Middle frontal gyrus (tissue), 1 donor: ENCODE data around the gene PXK.
"Not testable (repeated sequence)": the region's sequence is repeated elsewhere in the genome, so short reads cannot be mapped to it uniquely, and the experiment has no call there.

Experiments
- DNase-seq: peaks from one replicate; pipeline ENCODE4 v3.0.0-alpha.2; 2015; ENCODE audit warnings: low spot score; ENCODE audit errors: extremely low spot score

Gene PXK

GRCh38 chr3:58417075-58417474 is 84.4 kb downstream of the PXK start:
- no peak for DNase-seq

GRCh38 chr3:58418227-58418626 is 85.5 kb downstream of the PXK start:
- DNase-seq, result no peak

- DNase-seq, result no peak
Measured at GRCh38 chr3:58419780-58420507, 87.3 kb downstream of the PXK start.

GRCh38 chr3:58421004-58421403 is 88.3 kb downstream of the PXK start:
- DNase-seq, result no peak

- no peak for DNase-seq
Measured at GRCh38 chr3:58422756-58423325, 90.1 kb downstream of the PXK start.

- DNase-seq, result no peak
Measured at GRCh38 chr3:58424613-58425012, 91.9 kb downstream of the PXK start.

GRCh38 chr3:58425782-58426181 is 93.1 kb downstream of the PXK start:
- DNase-seq, result no peak

- DNase-seq, result no peak
Measured at GRCh38 chr3:58427661-58428361, 95.1 kb downstream of the PXK start.

- no peak for DNase-seq
Measured at GRCh38 chr3:58429657-58430056, 97.0 kb downstream of the PXK start.

- no peak for DNase-seq
Measured at GRCh38 chr3:58432905-58433304, 100.2 kb downstream of the PXK start.

GRCh38 chr3:58433400-58434167 is 100.9 kb downstream of the PXK start, which contains the start of gene PDHB:
Gene PDHB, minus strand, starts transcription at chr3:58433832. Its CDS starts 23 bp downstream, at chr3:58433809.
- DNase-seq, result peak; percentile 84

- DNase-seq, result no peak
Measured at GRCh38 chr3:58434168-58434504, 101.4 kb downstream of the PXK start.

GRCh38 chr3:58434511-58434910 is 101.8 kb downstream of the PXK start:
- no peak for DNase-seq

- DNase-seq, result no peak
Measured at GRCh38 chr3:58434990-58435389, 102.3 kb downstream of the PXK start.

- not testable (repeated sequence) for DNase-seq
Measured at GRCh38 chr3:58437276-58437675, 104.6 kb downstream of the PXK start.

GRCh38 chr3:58440996-58441355 is 108.3 kb downstream of the PXK start:
- not testable (repeated sequence) for DNase-seq

- DNase-seq, result no peak
Measured at GRCh38 chr3:58441514-58442450, 109.1 kb downstream of the PXK start.

- no peak for DNase-seq
Measured at GRCh38 chr3:58452176-58452575, 119.5 kb downstream of the PXK start.

- DNase-seq, result no peak
Measured at GRCh38 chr3:58459160-58459559, 126.5 kb downstream of the PXK start.

GRCh38 chr3:58462829-58463180 is 130.1 kb downstream of the PXK start:
- no peak for DNase-seq
